Stimulated activated CD4-positive, alpha-beta T cell treated with anti-CD3 and anti-CD28 coated beads, TNF-alpha, amount 100 ng/mL, for 1 hour (primary cell): ENCODE measurements around the gene ORC3.
"Not testable (repeated sequence)": the region's sequence is repeated elsewhere in the genome, so short reads cannot be mapped to it uniquely, and the experiment has no call there.

Source experiments
- DNase-seq, 3 donors: peaks; one replicate each; pipeline ENCODE4 v3.0.0-alpha.2; 2020; ENCODE audit warnings: low read depth in 3 of 3, low spot score in 1 of 3

ORC3 gene

DNA sequence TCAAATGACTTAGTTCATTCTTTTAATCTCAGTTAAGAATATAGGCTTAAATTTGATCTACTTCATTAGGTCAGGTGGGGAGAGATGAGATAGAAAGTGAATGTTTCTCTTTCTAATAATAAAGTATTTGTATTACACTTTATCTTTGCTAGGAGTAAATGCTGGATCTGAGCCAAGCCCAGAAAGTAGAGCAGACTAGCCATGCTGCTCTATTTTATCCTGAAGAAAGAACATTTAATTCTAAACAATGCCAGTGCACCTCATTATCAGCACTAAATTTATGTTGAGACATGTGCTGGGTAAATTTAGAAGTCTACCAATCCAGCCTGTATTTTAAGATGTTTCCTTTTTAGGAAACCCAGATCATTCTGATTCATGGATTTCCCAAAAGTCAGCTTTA is 68.6 kb downstream of the ORC3 start:
- no peak for DNase-seq

DNA sequence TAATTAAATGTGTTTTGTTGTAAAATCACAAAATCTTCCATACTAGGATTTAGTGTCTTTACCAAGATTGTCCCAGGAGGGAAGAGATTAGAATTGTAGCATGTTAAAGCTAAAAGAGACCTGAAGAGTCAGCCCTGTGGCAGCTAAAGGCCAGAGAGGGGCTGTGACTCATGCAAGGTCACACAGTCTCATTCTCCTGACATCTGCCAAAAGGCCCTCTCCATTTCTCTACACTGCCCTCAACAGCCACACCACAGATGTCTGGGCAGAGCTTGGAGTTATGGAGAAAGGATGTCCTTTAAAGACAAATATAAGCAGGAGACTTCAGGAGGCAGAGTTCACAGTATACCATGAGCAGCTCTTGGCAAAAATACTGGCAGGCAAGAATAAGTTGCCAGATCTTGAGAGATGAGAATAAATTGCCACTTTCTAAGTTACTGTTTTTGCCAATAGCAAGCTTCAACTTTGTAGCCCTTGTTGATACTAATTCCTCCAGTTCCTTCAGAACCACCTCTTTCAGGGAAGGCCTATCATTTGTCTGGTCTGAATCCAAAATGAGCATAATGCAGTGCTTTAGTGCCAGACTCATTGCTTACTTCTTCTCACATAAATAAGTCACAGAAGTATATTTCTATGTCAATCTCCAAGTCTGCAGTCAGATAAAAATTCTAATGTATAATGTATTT is 70.4 kb downstream of the ORC3 start:
- no peak for DNase-seq

DNA sequence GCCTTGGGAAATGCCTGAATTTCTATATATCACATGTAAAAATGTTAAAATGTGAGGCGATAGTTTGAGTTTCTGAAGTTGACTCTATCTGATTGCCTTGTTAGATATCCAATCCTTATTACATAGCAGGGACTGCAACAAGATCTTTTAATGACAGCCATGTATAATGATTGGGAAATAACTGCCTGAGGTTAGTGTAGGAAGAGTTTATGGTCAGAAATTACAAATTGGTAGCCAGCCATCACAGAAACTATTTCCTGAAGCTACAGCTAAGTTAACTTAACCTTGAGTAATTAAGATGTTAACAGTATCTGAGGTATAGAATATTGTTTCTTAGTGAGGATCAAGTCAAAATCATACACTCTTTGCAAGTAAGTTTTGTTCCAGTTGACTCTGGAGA is 71.1 kb downstream of the ORC3 start:
- no peak for DNase-seq

DNA sequence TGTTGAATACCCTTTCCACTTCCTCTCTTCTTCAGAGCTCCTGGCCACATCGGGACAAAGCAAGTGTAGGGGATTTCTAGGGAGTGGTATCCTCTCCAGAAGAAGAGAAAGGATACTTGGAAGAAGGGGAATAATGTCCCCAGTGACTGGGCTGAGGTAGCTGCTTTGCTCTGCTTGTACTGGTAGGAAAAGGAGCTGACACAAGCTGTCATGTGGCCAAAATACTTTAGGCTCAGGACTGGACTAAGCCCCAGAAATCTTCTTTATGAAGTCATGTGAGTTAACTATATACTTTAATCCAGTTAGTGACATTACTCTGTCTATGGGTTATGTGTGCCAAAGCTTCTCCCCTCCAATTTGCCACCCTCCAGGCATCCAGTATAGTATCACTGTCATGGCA is 71.6 kb downstream of the ORC3 start:
- DNase-seq, result no peak

DNA sequence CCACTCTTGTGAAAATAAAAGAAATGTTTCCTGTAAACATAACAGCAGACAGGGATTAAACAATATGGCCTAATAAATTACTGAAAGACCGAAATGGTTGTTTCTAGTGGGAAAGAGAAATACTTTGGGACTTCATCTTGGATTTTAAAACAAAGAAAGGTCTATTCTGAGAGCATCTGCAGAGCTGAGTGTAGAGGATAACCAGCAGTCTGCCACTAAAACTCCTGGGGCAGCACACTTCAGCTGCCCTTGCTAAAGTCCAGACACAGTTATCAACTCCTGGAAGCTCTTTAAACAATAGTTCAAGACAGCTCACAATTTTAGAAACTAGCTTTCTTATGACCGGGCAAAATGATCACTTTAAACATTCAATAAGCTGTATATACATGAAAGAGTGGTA is 73.5 kb downstream of the ORC3 start:
- DNase-seq, result no peak

DNA sequence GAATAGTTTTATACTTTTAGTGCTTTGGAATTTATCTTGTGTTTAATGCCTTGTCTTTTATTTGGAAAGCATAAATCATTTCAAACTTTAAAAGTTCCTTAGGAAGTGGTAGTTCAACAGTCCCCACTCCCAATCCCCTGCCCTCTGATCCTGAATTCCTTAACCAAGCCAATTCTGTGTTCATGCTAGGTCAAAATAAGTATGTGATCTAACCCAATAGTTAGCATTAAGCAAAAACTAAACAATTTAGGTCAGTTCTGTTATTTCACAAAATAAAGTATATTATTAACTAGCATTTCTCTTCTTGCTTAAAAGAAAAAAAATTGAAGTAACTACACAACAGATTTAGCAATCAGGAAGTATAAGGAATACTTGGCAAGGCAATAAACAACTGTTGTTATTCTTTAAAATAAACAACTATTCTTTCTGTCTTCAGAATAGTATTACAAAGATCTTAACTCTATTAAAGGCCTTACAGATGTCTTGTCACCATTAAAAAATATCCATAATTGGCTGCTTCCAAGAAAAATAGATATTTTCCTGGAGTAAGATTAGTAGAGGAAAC is 75.1 kb downstream of the ORC3 start:
- no peak for DNase-seq

DNA sequence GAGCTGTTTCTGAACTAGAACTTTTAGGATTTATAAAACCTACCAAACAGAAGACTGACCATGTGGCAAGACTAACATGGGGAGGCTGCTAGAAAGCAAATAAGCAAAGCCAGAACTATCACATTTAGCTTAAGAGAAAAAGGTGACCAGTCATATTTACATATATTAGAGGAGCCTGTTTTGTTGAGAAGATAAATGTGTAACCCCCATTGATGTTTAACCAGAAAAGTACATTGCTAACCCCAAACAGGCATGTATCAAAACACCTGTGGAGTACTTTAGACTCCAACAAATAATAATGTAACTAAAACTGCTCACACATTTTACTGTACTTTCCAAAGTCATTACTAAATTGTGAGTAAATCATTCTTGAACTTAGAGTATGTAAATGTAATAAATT is 77.1 kb downstream of the ORC3 start:
- DNase-seq, result no peak

DNA sequence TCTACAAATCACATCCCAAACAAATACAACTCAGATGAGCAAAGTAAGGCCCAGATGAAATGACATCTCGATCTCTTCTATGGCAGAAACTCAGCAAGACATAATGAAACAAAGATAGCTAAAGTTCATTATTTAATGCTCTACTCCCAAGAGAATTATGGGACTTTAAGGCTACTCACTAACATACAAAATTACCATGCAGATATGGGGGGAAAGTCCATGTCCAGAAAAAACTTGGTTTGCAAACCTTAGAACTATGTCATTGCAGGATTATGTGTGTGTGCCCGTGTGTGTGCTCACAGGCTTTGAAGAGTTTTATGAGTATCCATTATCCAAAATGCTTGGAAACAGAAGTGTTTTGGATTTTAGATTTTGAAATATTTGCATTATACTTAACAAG is 78.1 kb downstream of the ORC3 start:
- DNase-seq, result no peak

DNA sequence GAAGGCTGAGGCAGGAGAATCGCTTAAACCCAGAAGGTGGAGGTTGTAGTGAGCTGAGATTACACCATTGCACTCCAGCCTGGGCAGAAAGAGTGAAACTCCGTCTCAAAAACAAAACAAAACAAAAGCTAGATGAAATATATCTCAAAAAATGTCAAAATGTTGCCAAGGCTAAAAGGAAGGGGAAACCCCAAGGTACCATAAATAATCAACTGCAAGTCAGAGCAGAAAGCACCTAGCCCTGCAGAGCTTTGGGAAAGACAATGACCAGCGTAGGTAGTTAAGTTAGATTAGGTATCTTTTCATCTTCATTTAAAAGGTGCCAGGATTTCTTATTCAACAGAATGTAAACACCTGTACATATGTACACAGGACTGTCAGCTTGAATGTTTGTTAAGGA is 79.1 kb downstream of the ORC3 start:
- DNase-seq, result no peak

DNA sequence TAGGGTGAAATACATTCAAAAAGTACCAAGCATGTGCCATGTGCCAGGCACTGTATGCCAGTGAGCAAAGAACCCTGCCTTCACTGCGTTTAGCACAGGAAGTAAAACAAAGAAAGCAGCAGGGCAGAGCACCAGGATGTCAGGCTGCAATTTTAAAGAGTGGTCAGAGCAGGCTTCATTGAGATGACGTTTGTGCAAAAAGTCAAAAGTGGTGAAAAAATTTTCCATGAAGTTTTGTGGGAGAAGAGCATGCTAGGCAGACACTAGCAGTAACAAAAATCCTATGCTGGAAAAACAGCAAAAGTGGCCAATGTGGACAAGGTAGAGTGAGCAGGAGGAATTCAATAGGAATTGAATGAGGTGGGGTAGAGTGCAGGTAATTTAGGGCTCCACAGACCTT is 80.8 kb downstream of the ORC3 start:
- no peak for DNase-seq

DNA sequence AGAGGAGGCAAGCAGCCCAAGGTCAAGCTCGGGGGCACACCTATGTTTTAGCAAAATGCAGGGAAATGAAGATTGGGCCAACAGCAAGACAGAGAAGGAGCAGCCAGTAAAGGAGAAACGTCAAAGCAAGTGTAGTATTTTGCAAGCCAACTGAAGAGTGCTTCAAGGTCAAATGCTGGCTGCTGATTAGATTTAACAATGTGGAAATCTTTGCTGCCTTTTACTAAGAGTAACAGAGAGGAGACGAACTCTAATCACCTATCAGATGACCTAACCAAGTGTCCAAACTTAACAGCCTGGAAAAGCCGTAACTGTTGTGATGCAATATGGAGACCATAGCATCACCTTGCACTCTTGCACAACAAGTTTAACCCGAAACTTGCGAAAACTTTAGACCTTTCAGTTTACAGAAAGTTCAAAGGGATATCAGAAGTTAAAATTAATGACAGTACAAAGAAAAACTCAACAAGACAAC is 81.7 kb downstream of the ORC3 start:
- no peak for DNase-seq

DNA sequence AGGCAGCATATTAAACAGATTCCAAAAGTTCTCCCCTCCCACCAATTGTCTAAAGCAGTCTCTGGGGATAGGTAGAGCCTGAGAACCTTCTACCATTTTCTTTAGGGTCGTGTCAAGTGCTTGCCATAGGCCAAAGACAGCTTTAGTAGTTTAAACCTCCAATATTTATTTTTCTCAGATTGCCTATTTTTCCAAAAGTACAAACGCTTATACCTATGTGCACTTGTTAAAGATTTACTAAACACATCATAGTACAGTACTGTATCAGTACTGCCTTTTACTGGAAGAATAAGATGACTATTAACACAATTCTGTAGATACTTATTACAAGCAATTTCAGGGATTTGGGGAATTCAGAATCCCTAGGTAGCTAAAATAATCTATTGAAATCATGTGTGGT is 82.7 kb downstream of the ORC3 start:
- no peak for DNase-seq

DNA sequence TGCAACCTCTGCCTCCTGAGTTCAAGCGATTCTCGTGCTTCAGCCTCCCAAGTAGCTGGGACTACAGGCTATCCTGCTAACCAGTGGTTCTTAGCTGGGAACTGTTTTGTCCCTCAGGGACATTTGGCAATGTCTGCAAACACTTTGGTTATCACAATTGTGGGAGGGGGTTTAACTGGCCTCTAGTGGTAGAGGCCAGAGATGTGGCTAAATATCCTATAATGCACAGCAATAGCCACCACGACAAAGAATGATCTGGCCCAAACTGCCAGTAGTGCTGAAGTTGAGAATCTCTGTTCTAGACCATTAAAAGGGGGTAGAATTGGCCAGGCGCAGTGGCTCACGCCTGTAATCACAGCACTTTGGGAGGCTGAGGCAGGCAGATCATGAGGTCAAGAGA is 83.3 kb downstream of the ORC3 start:
- no peak for DNase-seq

DNA sequence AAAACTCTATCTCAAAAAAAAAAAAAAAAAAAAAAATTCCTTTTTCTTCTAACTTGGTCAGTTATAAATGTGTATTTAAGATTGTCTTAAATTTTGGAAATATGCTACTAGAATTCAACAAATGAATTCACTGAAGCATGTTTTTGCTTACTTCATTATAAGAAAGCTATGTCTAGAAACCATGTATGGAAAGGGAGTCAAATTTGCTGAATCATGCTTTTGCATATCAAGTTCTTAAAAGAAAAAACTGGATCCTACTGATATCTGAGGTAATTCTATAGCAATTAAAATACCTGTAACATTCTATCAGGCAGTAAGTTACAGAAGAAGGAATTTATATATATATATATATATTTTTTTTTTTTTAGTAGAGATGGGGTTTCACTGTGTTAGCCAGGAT is 84.4 kb downstream of the ORC3 start:
- no peak for DNase-seq

DNA sequence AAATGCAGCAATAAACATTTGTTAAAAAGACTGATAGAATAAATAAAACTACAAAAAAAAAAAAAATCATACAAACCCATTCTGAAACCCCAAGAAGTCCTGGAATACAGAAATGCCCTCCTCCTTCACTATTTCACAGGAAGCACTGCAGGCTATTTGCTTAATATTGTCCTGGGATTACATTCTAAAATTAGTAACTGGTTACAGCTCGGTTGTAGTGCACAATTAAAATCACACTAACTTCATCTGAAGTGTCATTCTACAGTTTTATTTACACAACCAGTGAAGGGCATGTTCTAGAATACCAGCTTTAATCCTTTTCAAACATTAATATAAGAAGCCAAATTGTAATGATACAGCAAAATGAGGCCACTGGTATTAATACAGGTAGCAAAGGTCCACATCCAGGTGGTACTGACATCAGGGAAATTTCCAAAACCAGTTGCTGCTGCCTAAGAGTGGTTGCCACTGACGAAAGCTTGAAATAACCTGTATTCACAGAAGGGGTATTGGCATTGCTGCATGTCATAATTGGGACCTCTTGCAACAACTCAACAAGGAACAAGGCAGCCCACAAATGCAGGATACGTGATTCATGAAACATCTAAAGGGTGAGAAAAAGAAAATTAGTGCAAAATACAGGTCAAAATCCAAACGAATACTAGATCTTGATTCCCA is 85.2 kb downstream of the ORC3 start:
- no peak for DNase-seq

DNA sequence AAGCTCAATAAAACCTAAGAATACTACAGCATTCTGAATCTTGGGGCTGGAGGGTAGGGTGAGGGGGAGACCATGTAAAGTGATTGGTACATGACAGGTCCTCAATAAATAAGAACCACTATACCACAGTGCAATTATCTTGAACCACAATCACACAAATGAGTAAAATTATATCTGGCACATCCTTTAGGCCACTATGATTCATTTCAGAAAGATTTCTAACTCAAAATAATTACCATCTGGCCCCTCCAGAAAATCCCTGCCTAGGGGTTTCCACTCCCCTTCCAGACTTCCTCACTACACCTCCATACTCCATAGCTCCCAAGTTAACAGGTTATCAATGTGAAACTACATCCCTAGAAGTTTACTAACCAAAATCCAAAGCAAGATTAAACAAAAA is 92.4 kb downstream of the ORC3 start:
- no peak for DNase-seq

DNA sequence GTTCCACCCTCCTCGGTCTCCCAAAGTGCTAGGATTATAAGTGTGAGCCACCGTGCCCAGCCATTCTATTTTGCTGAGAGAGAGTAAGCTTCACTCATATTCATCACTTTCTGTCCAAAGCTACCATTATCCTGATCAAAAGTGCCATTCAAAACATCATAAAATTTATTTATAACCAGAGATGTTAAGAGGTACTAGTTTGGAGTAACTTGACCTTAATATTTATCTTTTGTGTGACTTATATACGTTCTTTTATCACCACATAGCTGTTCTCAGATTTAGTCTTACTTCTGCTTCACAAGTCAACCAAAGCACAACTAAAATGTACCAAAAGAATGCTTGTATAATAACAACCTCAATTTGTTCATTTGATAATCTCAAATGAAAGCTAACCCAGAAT is 94.0 kb downstream of the ORC3 start:
- DNase-seq, result no peak

DNA sequence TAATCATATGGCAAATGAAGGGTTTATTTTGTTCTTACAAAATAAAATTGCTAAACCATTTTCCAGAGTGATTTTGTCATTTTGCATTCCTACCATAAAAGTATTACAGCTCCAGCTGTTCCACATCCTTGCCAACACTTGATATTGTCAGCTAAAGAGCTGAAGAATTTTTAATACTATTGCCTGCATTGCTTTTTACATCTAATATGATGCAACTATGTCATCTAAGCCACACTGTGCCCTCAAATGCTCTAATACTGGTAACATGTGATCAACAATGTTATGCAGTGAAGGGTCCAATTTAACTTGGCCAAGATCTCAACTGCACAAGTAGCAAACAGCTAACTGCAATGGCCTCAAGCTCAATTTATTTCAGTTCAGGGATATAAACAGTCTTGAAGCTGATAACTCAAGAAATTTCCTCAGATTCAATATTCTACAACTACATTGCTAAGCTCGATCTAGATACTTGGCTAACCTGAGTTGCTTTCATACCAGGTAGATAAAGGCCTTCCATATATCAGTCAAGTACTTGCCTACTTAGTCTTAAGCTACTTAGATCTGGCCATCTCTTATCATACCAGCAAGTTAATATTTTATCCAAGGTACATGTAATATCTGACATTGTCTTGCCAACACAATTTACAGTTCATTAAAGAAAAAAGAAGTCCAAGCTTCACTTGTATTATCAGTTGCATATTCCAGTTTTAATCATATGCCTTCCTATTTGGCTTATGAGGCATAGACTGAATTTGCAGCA is 95.1 kb downstream of the ORC3 start:
- DNase-seq, result no peak

DNA sequence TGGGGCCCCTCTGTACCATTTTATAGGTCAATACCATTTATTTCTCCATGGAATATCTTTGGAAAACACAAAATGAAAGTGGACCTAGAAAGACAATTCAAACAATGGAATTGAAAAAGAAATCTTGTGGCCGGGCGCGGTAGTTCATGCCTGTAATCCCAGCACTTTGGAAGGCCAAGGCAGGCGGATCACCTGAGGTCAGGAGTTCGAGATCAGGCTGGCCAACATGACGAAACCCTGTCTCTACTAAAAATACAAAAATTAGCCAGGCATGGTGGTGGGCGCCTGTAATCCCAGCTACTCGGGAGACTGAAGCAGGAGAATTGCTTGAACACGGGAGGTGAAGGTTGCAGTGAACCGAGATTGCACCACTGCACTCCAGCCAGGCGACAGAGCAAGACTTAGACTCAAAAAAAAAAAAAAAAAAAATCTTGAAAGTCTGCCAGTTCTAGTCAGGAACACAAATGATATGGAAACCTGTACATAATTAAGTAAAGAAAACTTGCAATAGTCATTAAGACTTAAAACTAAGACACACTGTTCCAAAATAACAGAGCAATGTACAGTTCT is 96.8 kb downstream of the ORC3 start:
- not testable (repeated sequence) for DNase-seq

DNA sequence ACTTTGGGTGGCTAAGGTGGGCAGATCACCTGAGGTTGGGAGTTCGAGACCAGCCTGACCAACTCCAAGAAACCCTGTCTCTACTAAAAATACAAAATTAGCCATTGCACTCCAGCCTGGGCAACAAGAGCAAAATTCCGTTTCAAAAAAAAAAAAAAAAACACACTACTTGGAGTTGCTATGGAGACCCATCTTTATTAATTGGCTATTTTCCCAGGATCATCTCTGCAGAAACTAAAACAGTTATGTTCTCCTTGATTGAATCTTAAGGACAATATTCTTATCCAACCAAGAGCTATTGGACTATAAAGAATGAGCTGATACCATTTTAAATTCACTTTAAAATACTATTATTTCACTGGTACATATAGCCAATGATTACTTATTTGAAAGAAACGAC is 97.4 kb downstream of the ORC3 start:
- no peak for DNase-seq

DNA sequence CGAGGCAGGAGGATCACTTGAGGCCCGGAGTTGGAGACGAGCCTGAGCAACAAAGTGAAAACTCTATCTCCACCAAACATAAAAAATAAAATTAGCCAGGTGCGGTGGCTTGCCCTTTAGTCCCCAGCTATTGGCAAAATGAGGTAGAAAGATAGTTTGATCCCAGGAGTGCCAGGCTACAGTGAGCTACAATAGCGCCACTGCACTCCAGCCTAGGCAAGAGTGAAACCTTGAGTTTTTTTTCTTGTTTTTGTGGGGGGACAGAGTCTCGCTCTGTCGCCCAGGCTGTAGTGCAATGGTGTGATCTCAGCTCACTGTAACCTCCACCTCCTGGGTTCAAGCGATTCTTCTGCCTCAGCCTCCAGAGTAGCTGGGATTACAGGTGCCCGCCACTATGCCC is 98.0 kb downstream of the ORC3 start:
- DNase-seq, result not testable (repeated sequence)

DNA sequence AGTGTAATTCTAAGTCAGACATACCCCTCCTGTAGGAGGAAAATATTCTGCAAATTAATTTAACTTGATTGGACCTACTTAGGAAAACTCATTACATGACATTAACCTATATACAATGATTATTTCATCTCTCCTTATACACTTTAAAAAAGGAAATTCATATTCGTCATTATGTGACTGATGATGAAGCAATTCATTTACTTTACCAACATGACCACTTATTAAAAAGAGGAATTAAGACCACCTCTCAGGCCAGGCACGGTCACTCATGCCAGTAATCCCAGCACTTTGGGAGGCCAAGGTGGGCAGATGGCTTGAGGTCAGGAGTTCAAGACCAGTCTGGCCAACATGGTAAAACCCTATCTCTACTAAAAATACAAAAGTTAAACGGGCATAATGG is 100.5 kb downstream of the ORC3 start:
- DNase-seq, result no peak
